ENCODE results near the gene SLAIN1.

The SLAIN1 gene

GRCh38 chr13:77760893-77761292 lies 63.4 kb downstream of the SLAIN1 start:
- no peak for DNase-seq

- no peak for DNase-seq
Observed at GRCh38 chr13:77767413-77767812, 69.9 kb downstream of the SLAIN1 start.

DNA sequence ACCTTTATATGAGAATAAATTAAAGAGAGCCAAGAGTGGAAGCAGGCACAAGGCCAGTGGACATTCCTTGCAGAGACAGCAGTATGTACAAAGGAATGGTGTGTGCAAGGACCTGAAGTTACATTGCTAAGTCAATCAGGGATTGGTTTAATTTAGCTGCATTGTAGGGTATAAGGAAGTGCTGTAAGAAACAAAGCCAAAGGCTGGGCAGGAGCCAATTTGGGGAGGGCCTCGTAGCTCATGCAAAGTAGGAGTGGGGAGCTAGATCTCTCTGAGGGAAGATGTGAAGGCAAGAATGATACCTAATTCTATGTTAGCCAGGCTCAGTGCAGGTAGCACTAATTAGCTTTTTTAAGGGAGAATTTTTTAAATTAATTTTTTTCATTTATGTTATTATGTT lies 76.7 kb downstream of the SLAIN1 start:
- no peak for DNase-seq

- peak; percentile 2 for DNase-seq
Observed at GRCh38 chr13:77776704-77777103, 79.2 kb downstream of the SLAIN1 start.

DNA sequence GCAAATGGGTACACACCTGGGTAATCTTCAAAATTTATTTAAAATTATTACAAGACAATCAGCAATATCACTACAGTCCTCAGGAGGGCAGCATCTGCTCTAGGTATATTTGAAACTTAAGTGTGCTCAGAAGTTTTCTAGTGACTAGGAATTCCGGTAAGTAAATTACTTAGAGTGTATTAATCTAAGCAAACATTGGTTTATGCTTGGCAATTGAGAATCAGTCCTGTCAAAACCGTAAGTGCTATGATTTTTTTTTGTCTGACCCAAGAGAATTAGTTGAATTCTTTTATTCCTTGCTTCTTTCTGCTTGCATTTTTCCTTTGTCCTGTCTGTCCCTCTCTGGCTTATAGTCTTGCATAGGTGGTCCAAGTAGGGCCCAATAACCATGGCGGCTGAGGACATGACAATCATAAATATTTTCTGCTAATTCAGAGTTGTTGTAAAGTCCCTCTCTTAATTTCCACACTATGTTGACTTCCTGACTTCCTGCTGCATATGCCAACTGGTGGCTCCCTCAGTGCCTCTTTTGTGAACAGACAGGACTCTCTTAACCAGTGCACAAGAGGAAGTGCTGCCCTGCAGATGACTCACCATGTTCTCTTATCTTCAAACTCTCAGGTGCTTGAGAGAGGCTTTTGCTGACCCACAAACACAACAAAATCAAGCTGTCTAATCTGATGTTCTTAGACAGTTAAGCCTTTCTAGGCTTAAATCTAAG lies 82.2 kb downstream of the SLAIN1 start:
- DNase-seq = peak; percentile 52

- peak; percentile 2 for DNase-seq
Observed at GRCh38 chr13:77781808-77782207, 84.3 kb downstream of the SLAIN1 start.

DNA sequence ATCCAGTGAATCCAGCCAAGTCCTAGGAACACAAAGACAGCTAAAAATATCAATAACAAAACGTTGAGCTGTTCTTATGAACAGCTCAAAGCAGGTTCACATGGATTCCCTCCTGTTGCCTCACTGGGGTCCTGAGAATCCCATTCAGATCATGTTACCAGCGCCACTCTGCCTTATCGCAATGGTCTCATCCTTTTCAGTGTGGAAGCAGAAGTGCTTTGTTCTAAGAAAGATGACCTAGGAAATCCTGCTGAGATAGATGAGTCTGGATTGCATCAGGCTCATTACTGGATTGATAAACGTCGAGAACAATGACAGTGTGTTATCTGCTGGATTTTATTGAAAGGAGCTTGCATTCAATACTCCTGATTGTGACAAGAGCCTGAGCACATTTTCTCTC lies 87.0 kb downstream of the SLAIN1 start:
- no peak for DNase-seq

DNA sequence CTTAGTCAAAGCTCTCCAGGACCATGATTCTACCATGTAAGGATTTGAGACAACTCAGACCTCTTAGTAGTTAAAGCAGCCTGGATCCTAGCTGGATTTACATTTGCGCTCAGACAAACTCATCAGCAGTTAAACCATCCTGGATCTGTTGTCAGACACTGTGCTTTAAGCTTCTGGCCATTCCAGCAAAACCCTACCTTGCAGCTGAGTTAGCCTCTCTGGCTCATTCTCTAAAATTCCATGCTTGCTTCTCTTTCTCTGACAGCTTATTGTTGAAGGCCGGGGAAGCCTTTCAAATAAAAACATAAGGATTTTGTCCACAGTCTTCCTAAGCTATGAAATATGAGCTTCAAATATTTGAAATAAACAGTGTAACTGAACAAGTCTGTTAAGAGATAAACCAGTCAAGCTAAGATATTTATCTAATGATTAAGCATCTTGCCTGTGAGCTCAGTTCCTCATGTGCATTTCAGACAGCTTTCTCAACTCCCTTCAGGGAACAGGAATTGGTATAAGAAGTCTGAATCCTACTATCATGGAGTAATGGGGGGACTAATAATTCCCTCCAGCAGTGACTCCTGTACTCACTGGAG lies 89.3 kb downstream of the SLAIN1 start:
- no peak for DNase-seq

DNA sequence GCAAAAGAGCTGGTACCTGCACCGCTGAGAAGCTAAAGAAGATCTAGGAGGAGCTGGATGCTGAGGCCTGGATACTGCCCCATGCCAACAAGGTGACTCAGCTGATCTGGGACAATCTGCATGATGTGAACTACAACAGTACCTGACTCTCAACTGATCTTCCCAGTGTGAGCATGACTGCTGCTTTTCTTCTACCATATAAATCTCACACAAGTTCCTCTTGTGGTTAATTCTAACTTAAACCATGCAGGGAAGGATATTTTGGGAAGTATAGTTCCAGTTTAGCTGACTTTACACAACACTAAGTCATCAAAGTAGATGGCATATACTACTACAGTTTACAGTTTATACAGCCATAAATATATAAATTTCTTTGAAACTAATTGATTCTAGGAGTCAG lies 91.9 kb downstream of the SLAIN1 start:
- no peak for DNase-seq

DNA sequence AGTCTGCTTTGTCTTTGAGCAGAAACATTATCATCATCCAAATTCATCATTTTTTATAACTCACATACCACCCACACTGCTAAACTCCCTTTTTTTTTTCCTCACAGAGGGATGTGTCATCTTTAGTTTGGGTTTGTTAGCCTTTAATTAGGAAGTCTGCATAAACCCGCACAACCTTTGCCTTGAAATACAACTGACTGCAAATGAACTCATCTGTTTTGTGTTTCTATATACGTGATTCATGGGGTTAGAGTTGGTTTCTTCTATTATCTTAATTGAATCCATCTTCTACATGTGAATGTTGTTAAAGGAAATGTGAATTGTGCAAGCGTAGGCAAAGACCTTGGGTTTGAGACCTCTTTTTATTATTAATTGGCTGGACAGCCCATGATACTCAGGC lies 102.7 kb downstream of the SLAIN1 start:
- DNase-seq = no peak

- DNase-seq = no peak
Observed at GRCh38 chr13:77806518-77806917, 109.0 kb downstream of the SLAIN1 start.

DNA sequence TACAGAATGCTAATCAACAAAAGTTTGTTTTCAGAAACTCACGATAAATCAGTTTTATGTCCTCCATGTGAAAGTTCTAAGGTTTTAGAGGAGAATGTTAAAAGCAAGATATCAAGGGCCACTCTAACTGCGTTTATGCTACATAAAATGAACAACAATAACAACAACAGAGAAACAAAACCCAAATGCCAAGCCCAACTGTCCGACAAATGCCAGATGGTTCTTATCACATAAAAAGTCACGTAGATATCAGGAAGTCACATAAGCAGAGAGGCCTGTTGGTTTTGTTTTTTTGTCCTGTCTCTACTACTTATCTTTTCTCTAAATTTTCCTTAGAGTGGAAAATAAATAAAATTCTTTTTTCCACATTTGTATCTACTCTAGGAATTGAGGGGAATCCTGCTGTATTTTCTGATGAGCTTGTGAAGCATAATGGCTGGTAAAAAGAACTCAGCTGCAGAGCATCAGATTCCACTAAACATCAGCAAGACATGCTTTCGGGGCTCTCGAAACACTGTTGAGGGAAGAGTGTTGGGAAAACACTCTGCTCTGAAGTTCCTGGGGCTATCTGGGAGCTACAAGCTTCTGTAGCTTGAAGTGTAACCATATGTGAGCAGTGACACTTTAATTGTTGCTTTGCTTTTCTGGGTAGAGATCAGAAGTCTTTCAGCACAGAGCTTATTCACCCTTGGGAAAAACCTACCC lies 110.1 kb downstream of the SLAIN1 start:
- no peak for DNase-seq

- peak; percentile 41 for DNase-seq
Observed at GRCh38 chr13:77810430-77810829, 112.9 kb downstream of the SLAIN1 start.

DNA sequence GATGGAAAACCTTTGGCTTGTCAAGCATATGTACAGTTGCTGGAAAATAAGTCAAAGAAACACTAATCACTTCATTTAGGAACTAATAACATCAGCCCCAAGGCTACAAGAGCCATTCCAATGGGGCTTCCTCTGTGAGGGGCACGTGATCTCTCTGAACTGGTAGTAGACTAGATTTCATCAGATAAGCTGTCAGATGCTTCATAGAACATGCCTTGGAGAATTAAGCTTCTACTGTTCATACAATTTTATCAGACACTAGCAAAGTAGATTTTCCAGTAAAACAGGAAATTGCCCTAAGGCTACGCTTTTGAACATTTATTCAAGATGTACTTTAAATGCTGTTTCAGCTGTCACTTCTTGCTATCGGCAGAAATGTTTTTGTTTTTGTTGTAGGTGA lies 113.4 kb downstream of the SLAIN1 start:
- no peak for DNase-seq

DNA sequence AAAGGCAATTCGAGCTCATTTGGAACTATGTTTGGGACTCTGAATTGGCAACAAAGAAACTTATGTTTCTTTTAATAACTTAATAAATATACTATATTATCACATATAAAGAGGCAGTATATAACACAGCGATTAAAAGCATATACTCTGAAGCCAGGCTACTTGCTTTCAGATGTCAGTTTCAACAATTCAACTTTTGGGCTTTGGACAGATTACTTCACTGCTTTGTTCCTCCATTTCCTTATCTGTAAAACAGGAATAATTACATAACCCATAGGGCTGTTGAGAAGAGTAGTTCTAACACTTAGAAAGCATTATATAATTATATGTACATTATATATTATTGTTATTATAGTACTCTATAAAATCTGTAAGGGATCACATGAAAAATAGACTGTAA lies 113.9 kb downstream of the SLAIN1 start:
- DNase-seq = no peak

DNA sequence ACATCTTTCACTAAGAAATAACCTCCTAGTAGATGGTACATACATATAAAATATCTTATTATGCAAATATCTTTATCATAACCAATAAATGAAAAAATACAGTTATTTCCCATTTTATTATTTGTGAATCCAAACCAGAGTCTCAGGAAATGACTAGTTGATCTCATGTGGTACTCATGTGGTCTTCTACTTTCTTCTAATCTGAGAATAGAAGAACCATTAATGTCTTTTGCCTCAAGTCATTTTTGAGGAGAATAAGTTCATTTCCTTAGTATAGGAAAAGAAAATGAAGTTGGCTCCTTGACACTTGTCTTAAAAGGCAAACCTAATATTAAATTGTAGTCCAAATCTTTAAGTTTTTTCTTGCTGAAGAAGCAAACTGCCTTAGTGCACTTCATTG lies 114.5 kb downstream of the SLAIN1 start:
- no peak for DNase-seq

All from NCI-H69 (cell line).